Pancreas (tissue), 10 donors: ENCODE results near the gene NDUFC2. TPM values are rescaled to one million over a fixed set of nuclear protein-coding genes. Genes with fewer than 3 reads are reported as not detected.

ENCODE experiments used
- ATAC-seq, 4 donors: fragments of 200-7000 bp; cut with Tn5 transposase; one replicate each; pipeline versions ENCODE4 v1.8.0 to v1.9.1; 2020; ENCODE audit warnings: mild to moderate bottlenecking in 4 of 4, moderate library complexity in 4 of 4
- DNase-seq, 6 donors: peaks; one replicate each; pipeline ENCODE4 v3.0.0-alpha.2; 2020
- FAIRE-seq: peaks from 2 replicates; lab custom pipeline; 2012; peaks lifted over from hg19 to GRCh38; lab: Jason Lieb, UNC
- H3K27ac ChIP-seq, 4 donors: fragments of 200-600 bp; sonication (generic); 1 replicate in 3 of 4; 2 replicates in 1 of 4; pipeline versions ENCODE4 v1.5.0 to v1.8.0; 2020
- H3K27me3 ChIP-seq, 4 donors: fragments of 200-600 bp; one replicate each; pipeline ENCODE4 v1.8.0; 2021
- H3K36me3 ChIP-seq, 3 donors: fragments of 200-600 bp; sonication (generic) in 1 of 3; one replicate each; pipeline versions ENCODE4 v1.5.0 to v1.8.0; 2020 to 2021
- H3K4me1 ChIP-seq, 3 donors: fragments of 200-600 bp; one replicate each; pipeline ENCODE4 v1.8.0; 2021
- H3K4me3 ChIP-seq, 4 donors: fragments of 200-600 bp; sonication (generic) in 2 of 4; one replicate each; pipeline versions ENCODE4 v1.5.0 to v1.8.0; 2020 to 2021
- H3K9me3 ChIP-seq, 4 donors: fragments of 200-600 bp; one replicate each; pipeline ENCODE4 v1.8.0; 2021
- WGBS, 2 donors: extraction: QIAGEN DNeasy Blood & Tissue Kit; methylation state at CpG; one replicate each; pipeline ENCODE4 v1.1.7; 2013; 5-methylcytosine and 5-hydroxymethylcytosine counted together
- intact Hi-C, 3 donors: fragments of 100-400 bp; cut with DNase I; formaldehyde crosslinking; loops; one replicate each; pipeline versions ENCODE4 v1.11.1 to v1.14.2; 2022
- polyA plus RNA-seq, 2 donors: library from polyadenylated mRNA; stranded (reverse); fragments of 200-250 nt; gene quantifications; one replicate each; pipeline ENCODE4 v1.2.3, GENCODE V29; 2013
- total RNA-seq, 6 donors: library from RNA; stranded (reverse); fragmentation: NEBNext Ultra II Directional in 4 of 6; extraction: Animal tissue kit (Norgen Biotek cat#: 25700) in 4 of 6; gene quantifications; one replicate each; pipeline versions ENCODE4 v1.2.1 to v1.2.4, GENCODE V29; 2021 to 2023
- TF ChIP-seq, protein P1 (sequence below), 4 donors: fragments of 200-600 bp; sonication (generic) in 3 of 4; IDR thresholded peaks; one replicate each; pipeline versions ENCODE4 v1.5.0 to v1.8.0; 2021; ENCODE audit warnings: antibody characterized with exemption in 4 of 4
- donor health status: healthy with polysubstance abuse.
- donor health status: DM: no; HTN: no; CAD: no; lungs with moderate emphysema.
- donor health status: DM: no; HTN: no; CAD: no.
- donor health status: control.
- donor health status: control.
- donor health status: Bipolar disorder and iron deficiency.
- donor health status: DM: yes; HTN: yes; CAD: no.
- donor health status: DM: no; HTN: no; CAD: no.
- donor health status: DM: no; HTN: no; CAD: no.
- donor health status: DM: yes; HTN: yes; CAD: no.

Gene NDUFC2
- total and polyA plus RNA-seq, 8 donors: 42.6 to 114 (median 73.6) TPM

DNA sequence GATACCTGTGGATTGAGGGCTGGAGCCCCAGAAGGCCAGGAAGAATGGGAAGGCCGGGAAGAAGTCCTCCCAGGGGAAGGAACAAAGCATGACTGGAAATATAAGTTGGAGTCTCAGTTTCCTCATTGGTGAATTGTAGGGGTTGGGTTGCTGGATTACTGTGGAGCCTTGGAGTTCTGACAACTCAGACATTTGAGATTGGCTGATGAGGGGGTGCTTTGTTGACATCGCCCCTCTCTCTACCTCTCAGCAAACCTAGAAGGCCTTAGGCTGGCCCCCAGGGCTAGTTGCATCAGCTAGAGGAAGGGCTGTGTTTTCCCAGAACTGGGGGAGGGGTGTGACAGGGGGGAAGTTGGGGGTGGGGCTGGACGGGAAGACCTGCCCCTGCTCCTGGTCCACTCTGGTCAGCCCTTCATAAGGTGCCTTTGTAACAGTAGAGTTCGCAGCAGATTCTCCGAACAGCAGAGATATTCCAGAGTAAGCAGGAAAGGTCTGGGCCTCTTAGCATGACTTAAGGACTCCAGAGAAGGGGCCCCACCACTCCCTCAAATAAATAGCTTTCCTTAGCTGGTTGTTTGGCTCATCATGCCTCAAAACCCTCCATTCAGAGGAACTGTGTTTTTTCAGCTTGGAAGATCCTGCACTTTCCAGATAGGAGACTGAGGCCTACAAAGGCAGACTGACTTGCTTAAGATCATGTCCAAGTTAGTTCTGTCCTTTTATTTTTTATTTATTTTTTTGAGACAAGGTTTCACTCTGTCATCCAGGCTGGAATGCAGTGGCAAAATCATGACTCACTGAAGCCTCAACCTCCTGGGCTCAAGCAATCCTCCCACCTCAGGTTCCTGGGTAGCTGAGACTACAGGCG, 28.5 kb downstream of the NDUFC2 start:
- Histone ChIP-seq H3K27me3 (no peaks in the 10 kb centered on the region), H3K9me3 (no peaks in the 10 kb centered on the region), H3K27ac (no peak overlapping the region), H3K4me1 (no peaks in the 10 kb centered on the region), H3K36me3 (no peaks in the 10 kb centered on the region), H3K4me3 (no peak overlapping the region)
- 81 to 86% methylated on average over 6 of the region's 6 CpGs for WGBS, 2 donors
- TF ChIP-seq, protein P1, sequence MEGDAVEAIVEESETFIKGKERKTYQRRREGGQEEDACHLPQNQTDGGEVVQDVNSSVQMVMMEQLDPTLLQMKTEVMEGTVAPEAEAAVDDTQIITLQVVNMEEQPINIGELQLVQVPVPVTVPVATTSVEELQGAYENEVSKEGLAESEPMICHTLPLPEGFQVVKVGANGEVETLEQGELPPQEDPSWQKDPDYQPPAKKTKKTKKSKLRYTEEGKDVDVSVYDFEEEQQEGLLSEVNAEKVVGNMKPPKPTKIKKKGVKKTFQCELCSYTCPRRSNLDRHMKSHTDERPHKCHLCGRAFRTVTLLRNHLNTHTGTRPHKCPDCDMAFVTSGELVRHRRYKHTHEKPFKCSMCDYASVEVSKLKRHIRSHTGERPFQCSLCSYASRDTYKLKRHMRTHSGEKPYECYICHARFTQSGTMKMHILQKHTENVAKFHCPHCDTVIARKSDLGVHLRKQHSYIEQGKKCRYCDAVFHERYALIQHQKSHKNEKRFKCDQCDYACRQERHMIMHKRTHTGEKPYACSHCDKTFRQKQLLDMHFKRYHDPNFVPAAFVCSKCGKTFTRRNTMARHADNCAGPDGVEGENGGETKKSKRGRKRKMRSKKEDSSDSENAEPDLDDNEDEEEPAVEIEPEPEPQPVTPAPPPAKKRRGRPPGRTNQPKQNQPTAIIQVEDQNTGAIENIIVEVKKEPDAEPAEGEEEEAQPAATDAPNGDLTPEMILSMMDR (IDR thresholded peaks at IDR 0.05): no peak
- FAIRE-seq (no peak), ATAC-seq (no peak), DNase-seq (no peak)
- intact Hi-C loops: no loop called here

DNA sequence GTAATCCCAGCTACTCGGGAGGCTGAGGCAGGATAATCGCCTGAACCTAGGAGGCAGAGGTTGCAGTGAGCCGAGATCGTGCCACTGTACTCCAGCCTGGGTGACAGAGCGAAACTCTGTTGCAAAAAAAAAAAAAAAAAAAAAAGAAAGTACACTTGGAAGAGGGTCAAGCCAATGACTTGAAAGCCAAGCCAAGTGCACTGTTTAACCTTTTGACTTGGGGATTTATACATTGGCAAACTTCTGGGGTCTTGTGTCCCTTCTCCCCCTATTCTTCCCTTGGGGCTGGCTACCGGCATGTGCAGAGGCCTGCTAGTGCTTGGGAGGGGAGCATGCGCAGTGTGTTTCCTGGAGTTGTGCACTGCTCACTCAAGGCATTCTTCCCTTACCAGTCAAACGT, 30.3 kb downstream of the NDUFC2 start:
- H3K4me1 ChIP-seq: peaks cover 0 to 6% (median 4%) of the 10 kb centered on the region in 3 donors
- no peak overlapping the region for H3K4me3 ChIP-seq
- intact Hi-C loops: no loop called here
- 75 to 85% methylated on average over 8 of the region's 8 CpGs for WGBS, 2 donors
- no peak overlapping the region for H3K27ac ChIP-seq
- FAIRE-seq: no peak
- TF ChIP-seq, protein P1 (IDR thresholded peaks at IDR 0.05): no peak
- no peak for DNase-seq
- H3K9me3 ChIP-seq: no peaks in the 10 kb centered on the region
- ATAC-seq: no peak
- H3K36me3 ChIP-seq: no peaks in the 10 kb centered on the region
- H3K27me3 ChIP-seq: no peaks in the 10 kb centered on the region

DNA sequence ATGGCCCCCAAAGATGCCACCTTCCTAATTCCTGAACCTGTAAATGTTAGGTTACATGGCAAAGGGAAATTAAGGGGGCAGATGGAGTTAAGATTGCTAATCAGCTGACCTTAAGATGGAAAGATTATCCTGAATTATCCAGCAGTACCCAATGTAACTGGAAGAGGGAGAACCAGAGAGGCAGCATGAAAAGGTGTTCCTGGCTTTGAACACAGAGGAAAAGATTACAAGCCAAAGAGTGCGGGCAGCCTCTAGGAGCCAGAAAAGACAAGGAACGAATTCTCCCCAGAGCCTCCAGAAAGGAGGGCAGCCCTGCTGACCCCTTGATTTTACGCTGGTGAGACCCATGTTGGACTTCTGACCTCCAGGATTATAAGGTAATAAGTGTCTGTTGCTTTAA, 31.1 kb downstream of the NDUFC2 start:
- intact Hi-C loops: no loop called here
- Histone ChIP-seq H3K9me3 (no peaks in the 10 kb centered on the region), H3K36me3 (no peaks in the 10 kb centered on the region), H3K4me1 (peaks cover 0 to 6% (median 4%) of the 10 kb centered on the region in 3 donors), H3K4me3 (no peak overlapping the region), H3K27ac (no peak overlapping the region), H3K27me3 (no peaks in the 10 kb centered on the region)
- DNase-seq: no peak
- FAIRE-seq: no peak
- WGBS, 2 donors: 84 to 91% methylated on average over 3 of the region's 3 CpGs
- TF ChIP-seq, protein P1 (IDR thresholded peaks at IDR 0.05): no peak
- ATAC-seq: no peak

DNA sequence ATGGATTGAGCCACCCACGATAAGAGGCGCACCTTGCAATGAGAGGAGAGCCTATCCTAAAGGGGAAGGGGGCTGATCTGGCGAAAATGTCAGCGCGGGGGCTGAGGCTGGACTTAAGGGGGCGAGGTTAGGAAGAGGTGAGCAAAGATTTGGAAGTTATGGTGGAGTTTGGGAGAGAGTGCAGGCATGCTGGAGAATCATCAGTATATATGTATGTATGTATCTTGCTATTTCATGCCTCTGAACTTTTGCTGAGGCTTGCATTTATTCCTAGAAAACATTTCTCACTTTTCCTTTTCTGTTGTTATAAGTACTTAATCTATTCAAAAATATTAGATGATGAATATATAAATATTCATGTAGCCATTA, 33.2 kb downstream of the NDUFC2 start:
- Histone ChIP-seq H3K27ac (no peak overlapping the region), H3K4me3 (no peak overlapping the region), H3K36me3 (no peaks in the 10 kb centered on the region)

More for the DNA sequence above, 33.2 kb downstream of the NDUFC2 start:
- FAIRE-seq: no peak
- TF ChIP-seq, protein P1 (IDR thresholded peaks at IDR 0.05): no peak
- H3K9me3 ChIP-seq: no peaks in the 10 kb centered on the region
- H3K4me1 ChIP-seq: peaks cover 0 to 6% (median 4%) of the 10 kb centered on the region in 3 donors
- intact Hi-C loops: no loop called here
- no peaks in the 10 kb centered on the region for H3K27me3 ChIP-seq
- no peak for ATAC-seq
- DNase-seq: no peak
- 20 to 22% methylated on average over 6 of the region's 6 CpGs for WGBS, 2 donors
